Effector CD8-positive, alpha-beta T cell (primary cell): Measurements from ENCODE around the gene C1QB.

ENCODE experiments used
- DNase-seq: peaks from one replicate; lab custom pipeline; 2025; lab: John Stamatoyannopoulos, UW

The C1QB gene

DNA sequence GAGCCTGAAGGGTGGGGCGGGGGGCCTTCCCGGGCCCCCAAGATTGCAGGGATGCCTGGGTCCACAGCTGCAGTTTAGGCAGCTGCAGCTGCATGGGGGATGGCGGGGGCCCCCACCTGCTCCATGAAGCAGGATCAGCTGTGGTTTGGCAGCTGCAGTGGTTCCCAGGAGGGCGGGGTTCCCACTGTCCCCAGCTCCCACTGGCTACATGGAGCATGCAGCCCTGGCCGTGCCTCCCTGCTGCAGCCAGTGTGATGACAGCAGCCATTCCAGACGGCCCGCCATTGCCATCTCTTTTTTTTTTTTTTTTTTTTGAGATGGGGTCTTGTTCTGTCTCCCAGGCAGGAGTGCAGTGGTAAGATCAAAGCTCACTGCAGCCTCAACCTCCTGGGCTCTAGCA is 17.6 kb upstream of the C1QB start:
- DNase-seq: no peak

DNA sequence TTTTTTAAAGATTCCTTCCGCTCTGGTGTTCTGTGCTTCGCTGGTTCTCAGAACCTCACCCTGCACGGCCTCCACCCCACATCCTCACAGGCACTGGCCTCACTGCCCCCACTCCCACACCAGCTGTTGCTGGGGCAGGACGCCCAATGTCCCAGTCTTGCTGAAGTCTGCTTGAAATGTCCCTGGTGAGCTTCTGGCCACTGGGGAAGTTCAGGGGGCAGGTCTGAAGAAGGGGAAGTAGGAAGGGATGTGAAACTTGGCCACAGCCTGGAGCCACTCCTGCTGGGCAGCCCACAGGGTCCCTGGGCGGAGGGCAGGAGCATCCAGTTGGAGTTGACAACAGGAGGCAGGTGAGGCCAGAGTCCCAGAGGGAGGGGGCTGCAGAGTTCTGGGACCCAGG is 16.7 kb upstream of the C1QB start, which contains the start of gene C1QA:
Gene C1QA, plus strand, starts transcription at position 276 of the 400 bp plus-strand sequence. CDS start 989 bp downstream, outside the sequence.
- DNase-seq: no peak

DNA sequence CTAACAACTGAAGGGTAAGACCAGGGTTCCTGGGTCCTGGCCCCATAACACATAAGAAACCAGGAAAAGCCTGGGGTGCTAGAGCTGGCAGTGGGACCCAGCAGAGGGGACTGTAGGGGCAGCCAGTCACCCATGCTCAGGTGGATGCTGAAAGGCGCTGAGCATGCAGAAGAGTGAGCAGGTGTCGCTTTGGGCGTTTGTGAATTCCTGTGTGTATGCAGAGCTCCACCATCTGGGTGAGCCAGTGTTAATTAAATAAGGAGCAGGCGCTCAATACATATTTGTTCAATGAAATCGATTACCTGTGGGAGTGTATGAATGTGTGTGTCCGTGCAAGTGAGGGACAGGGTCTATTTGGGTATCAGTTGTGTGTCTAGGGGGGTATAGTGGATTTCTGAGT is 16.1 kb upstream of the C1QB start:
- DNase-seq: no peak

DNA sequence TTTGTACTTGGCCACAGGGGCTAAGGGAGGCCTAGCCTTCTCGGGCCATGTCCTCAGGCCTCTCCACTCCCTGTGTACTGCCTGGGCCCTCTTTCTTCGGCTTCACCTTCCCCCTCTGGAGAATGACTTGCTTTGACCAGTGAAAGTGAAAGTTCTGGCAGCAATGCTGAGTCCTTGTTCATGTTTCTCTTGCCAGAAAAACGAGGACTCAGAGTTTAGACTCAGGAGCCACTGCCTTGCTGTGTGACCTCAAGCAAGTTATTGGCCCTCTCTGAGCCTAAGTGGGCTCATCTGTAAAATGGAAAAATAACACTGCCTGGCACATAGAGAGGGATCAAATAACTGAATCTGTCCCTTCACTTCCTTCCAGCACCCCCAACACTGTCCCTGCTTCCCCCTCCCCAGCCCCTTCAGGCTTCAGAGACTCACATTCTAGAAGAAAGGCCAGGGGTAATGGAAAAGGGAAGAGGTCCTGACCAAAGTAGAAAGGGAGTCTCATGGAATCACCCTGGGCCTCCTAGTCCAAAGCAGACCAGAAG is 15.1 kb upstream of the C1QB start:
- no peak for DNase-seq

DNA sequence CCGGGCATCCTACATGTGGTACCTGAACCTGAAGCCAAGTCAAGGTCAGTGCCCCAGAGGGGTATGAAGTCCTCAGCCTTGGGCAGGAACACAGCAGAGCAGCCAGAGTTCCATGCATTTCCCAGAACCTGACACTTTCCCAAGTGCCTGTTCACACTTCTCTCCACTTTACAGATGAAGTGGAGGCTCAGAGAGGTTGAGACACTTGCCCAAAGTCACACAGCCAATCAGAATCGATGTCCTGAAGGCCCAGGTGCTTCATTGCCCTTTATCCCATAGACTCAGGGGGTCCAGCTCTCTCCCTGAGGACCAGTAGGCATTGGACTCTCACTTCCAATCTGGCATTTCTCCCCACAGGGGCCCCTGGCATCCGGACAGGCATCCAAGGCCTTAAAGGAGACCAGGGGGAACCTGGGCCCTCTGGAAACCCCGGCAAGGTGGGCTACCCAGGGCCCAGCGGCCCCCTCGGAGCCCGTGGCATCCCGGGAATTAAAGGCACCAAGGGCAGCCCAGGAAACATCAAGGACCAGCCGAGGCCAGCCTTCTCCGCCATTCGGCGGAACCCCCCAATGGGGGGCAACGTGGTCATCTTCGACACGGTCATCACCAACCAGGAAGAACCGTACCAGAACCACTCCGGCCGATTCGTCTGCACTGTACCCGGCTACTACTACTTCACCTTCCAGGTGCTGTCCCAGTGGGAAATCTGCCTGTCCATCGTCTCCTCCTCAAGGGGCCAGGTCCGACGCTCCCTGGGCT is 14.4 kb upstream of the C1QB start:
- no peak for DNase-seq

DNA sequence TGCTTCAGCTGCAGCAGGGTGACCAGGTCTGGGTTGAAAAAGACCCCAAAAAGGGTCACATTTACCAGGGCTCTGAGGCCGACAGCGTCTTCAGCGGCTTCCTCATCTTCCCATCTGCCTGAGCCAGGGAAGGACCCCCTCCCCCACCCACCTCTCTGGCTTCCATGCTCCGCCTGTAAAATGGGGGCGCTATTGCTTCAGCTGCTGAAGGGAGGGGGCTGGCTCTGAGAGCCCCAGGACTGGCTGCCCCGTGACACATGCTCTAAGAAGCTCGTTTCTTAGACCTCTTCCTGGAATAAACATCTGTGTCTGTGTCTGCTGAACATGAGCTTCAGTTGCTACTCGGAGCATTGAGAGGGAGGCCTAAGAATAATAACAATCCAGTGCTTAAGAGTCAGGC is 13.8 kb upstream of the C1QB start:
- DNase-seq: no peak

- no peak for DNase-seq
Observed at GRCh38 chr1:22641247-22641646, 11.8 kb upstream of the C1QB start.

GRCh38 chr1:22641906-22642636 is 11.0 kb upstream of the C1QB start:
- DNase-seq: peak; percentile 28

GRCh38 chr1:22643381-22643780 is 9.7 kb upstream of the C1QB start, which contains the start of gene C1QC:
Gene C1QC, plus strand, starts transcription at chr1:22643633. Its CDS starts 391 bp downstream, at chr1:22644024.
- no peak for DNase-seq

DNA sequence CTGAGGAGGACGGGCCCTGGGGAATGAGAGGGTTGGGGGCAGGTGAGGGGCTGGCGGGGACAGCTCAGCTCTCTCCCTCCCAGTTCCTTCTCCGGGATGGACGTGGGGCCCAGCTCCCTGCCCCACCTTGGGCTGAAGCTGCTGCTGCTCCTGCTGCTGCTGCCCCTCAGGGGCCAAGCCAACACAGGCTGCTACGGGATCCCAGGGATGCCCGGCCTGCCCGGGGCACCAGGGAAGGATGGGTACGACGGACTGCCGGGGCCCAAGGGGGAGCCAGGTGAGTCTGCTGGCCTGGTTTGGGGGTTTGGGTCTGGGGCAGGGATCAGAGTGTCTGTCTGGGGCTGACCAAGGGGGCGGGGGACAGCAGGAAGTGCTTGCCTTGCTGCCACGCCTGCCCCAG is 9.1 kb upstream of the C1QB start:
- no peak for DNase-seq

DNA sequence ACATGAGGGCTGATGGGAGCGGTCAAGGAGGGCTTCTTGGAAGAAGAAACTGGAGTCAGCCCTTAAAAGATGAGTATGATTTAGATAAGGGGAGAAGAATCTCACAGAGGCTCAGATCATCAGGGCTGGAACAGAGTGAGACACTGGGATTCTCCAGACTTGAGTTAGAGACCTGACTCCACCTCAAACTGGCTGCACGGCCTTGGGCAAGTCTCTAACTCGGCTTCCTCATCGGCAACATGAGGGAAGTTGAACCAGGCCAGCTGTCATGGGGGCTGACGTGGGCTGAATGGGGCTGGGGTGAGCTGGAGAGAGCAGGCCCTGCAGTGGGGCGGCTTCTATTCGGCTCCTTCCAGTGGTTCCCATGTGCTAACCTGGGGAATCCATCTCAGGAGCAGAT is 7.1 kb upstream of the C1QB start:
- DNase-seq: no peak

DNA sequence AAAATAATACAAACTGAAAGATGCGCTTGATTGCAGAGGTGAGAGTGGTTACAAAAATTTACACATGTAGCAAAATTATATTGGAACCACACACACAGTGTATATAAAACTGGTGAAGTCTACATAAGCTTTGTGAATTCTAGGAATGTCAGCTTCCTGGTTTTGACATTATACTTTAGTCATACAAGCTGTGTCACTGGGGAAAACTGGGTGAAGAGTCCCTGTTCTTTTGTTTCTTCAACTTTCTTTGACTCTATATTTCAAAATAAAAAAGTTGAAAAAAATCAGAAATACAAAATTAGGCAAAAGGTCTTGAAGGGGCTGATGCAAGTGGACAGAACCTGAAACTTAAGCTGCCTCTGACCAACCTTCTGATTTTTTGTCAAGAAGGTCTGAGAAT is 6.7 kb upstream of the C1QB start:
- DNase-seq: no peak

GRCh38 chr1:22650089-22650693 is 2.8 kb upstream of the C1QB start:
- no peak for DNase-seq

GRCh38 chr1:22651941-22652856 is 837 bp upstream of the C1QB start:
- no peak for DNase-seq

DNA sequence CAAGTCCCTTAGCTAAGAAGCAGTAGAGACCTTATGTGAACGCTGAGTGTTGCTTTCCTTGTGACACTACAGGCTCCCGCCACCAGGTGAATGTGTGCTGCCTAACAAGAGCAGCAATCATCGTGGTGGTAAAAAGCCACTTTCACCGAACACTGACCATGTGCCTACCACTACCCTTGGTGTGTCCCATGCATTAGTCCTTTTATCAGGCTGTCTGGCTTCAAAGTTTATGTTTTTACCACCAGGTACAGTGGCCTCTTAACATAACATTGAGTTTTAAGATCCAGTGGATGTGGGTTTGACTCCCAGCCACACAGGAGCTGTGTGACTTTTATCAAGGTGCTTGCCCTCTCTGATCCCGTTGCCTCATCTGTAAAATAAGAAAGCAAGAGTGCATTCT is 1.7 kb downstream of the C1QB start:
- DNase-seq: no peak

GRCh38 chr1:22658385-22659163 is 5.5 kb downstream of the C1QB start:
- DNase-seq: no peak

DNA sequence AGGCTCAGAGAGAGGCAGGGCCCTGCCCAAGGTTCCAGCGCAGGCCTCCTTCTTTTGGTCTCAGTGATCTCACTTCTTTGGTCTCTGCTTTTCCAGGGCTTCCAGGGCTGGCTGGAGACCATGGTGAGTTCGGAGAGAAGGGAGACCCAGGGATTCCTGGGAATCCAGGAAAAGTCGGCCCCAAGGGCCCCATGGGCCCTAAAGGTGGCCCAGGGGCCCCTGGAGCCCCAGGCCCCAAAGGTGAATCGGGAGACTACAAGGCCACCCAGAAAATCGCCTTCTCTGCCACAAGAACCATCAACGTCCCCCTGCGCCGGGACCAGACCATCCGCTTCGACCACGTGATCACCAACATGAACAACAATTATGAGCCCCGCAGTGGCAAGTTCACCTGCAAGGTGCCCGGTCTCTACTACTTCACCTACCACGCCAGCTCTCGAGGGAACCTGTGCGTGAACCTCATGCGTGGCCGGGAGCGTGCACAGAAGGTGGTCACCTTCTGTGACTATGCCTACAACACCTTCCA is 7.7 kb downstream of the C1QB start:
- DNase-seq: no peak

- no peak for DNase-seq
Observed at GRCh38 chr1:22661880-22662279, 8.8 kb downstream of the C1QB start.

- no peak for DNase-seq
Observed at GRCh38 chr1:22662318-22662717, 9.3 kb downstream of the C1QB start.

DNA sequence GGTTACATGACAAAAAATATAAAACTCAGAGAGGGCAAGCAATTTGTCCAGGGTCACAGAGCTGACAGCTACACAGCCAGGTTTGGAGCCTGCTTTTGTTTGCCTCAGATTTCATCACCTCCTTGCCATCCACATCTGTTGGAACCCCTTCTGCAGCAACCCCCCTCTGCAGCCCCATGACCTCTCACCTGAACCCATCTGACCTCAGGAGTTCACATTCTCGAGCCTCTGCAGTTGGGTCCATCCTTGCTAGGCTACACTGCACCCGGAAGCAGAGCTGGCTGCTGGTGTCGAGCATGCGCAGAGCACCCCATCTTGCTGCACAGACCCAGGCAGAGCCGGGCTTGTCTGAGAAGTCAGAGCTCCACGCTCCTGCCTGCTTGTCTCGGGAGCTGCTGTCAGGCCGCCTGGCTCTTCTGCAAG is 10.0 kb downstream of the C1QB start:
- no peak for DNase-seq
